IPS DF 6.9 (cell line): ENCODE measurements around the gene HPS1.

Source experiments
- DNase-seq: peaks from one replicate; pipeline ENCODE4 v3.0.0-alpha.2; 2013; ENCODE audit warnings: low read depth, low spot score
- H3K27ac ChIP-seq: one replicate; pipeline ENCODE4 v1.5.1; 2013; ENCODE audit warnings: low read length, control low read depth
- H3K27me3 ChIP-seq: 2 replicates; pipeline ENCODE4 v1.6.1; 2013; ENCODE audit warnings: mild to moderate bottlenecking, low read length; ENCODE audit not compliant: control insufficient read depth, insufficient read depth
- H3K36me3 ChIP-seq: 2 replicates; pipeline ENCODE4 v1.6.1; 2013; ENCODE audit warnings: low read length; ENCODE audit not compliant: control insufficient read depth, insufficient read depth
- H3K4me1 ChIP-seq: 2 replicates; pipeline ENCODE4 v1.6.1; 2013; ENCODE audit warnings: low read length; ENCODE audit not compliant: control insufficient read depth, insufficient read depth
- H3K4me3 ChIP-seq: 2 replicates; pipeline ENCODE4 v1.5.1; 2013; ENCODE audit warnings: mild to moderate bottlenecking, low read length
- H3K9me3 ChIP-seq: 2 replicates; pipeline ENCODE4 v1.6.1; 2013; ENCODE audit warnings: low read length, inconsistent platforms; ENCODE audit not compliant: control insufficient read depth, insufficient read depth
- WGBS: extraction: QIAGEN DNeasy Blood & Tissue Kit; methylation state at CpG from one replicate; pipeline ENCODE4 v1.1.7; 2013; ENCODE audit warnings: mixed read lengths, missing lambda C conversion rate; ENCODE audit not compliant: insufficient read length, insufficient coverage; 5-methylcytosine and 5-hydroxymethylcytosine counted together

HPS1 gene

DNA sequence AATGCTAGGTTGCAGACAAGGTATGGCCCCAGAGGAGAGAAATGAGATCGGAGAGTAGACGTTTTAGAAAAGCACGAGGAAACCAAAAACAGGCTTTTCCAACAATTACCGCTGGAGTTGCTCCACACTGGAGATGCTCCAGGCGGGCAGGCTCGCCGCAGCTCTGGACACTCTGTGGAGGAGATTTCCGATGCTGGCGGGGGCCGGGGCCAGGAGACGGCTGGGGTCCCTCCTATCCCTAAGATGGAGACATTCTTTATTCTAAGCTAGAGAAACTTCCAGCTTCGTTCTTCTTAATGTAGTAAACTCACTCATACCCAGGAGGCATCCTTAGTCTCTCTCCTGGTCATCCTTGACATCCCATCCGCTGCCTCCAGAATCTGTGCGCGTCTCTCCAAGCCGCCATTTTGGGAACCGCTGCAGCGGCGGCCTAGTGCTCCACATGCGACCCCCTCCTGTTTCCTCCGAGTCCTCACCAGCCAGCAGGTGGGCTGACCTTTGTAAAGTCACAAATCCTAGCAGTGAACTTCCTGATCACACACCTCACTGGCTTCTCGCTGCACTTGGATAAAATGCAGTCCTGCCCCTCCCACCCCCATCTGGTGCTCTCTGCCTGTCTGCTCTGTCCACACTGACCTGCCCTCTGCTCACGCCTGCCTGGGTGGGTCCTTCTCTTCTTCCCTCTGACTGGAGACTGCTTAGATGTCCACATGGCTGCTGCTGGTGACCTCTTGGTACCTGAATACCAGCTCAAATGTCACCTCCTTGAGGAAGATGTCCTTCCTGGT, 43.6 kb downstream of the HPS1 start:
- no peaks in the 10 kb centered on the region for H3K9me3 ChIP-seq
- no peak overlapping the region for H3K4me3 ChIP-seq
- DNase-seq: no peak
- WGBS: no CpG with 5 or more reads among the region's 23 CpGs
- H3K27me3 ChIP-seq: no peaks in the 10 kb centered on the region
- no peaks in the 10 kb centered on the region for H3K4me1 ChIP-seq
- H3K36me3 ChIP-seq: no peaks in the 10 kb centered on the region
- no peak overlapping the region for H3K27ac ChIP-seq

DNA sequence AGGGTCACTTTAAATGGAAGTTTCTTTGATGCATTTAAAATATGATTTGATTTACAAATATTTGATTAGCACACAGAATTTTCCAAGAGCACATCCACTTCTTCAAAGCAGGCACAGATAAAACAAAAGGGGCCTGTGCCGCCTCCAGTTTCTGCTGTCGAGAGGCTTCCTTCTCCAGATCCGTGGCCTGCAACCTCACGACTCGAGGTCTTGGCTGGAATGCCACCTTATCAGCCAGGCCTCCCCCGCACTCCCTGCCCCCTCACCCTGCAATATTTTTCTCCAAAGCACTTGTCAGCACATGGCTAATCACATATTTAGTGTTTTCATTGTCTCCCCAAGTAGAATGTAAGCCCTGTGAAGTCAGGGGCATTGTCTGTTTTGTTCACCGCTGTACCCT, 44.3 kb downstream of the HPS1 start:
- no peak overlapping the region for H3K27ac ChIP-seq
- no peak overlapping the region for H3K4me3 ChIP-seq
- no peaks in the 10 kb centered on the region for H3K36me3 ChIP-seq
- no peaks in the 10 kb centered on the region for H3K9me3 ChIP-seq
- no peak for DNase-seq
- no peaks in the 10 kb centered on the region for H3K4me1 ChIP-seq
- WGBS: no CpG with 5 or more reads among the region's 7 CpGs
- H3K27me3 ChIP-seq: no peaks in the 10 kb centered on the region

DNA sequence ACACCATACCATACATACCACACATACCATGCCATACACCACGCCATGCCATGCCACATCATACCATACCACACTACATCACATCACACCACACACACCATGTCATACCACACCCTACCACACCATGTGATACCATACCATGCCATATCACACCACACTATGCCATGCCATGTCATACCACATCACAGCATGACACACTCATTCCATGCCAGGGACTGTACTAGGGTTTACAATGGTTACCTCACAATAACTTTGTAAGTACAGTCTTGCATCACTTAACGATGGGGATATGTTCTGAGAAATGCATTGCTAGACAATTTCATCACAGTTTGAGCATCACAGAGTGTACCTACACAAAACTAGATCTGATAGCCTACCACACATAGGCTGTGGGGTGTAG, 46.3 kb downstream of the HPS1 start:
- H3K27ac ChIP-seq: no peak overlapping the region
- no peaks in the 10 kb centered on the region for H3K36me3 ChIP-seq
- no peak for DNase-seq
- 100% methylated on average over 1 of the region's 2 CpGs for WGBS
- no peak overlapping the region for H3K4me3 ChIP-seq
- no peaks in the 10 kb centered on the region for H3K9me3 ChIP-seq
- no peaks in the 10 kb centered on the region for H3K27me3 ChIP-seq
- no peaks in the 10 kb centered on the region for H3K4me1 ChIP-seq

DNA sequence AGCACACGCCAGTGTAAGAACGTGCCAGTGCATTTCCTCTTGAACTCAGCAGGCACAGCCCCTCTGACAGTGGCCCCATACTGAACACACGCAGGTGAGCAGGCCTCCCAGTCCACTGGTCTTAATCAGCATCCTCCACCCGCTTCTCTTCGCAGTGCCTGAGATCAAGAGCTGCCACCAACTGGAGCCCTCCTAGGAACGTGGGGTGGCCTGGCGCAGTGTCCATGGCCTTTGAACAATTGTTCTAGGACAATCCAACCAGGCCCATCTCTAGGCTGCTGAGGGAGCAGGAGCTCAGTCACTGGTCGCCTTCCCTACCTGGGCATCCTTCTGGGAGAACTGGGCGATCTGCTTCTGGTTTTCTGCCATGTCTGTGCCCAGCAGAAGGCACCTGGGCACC, 47.0 kb downstream of the HPS1 start:
- Histone ChIP-seq H3K27ac (no peak overlapping the region), H3K4me3 (no peak overlapping the region)
- WGBS: no CpG with 5 or more reads among the region's 9 CpGs

GRCh38 chr10:98397089-98397600, 49.6 kb downstream of the HPS1 start:
- Histone ChIP-seq H3K27ac (no peak overlapping the region), H3K9me3 (no peaks in the 10 kb centered on the region), H3K27me3 (no peaks in the 10 kb centered on the region), H3K4me3 (no peak overlapping the region), H3K36me3 (no peaks in the 10 kb centered on the region), H3K4me1 (no peaks in the 10 kb centered on the region; the same call in 1 of the 2 replicates)
- WGBS: no CpG with 5 or more reads among the region's 9 CpGs
- DNase-seq: no peak

More for the DNA sequence above, 47.0 kb downstream of the HPS1 start:
- Histone ChIP-seq H3K9me3 (no peaks in the 10 kb centered on the region), H3K4me1 (no peaks in the 10 kb centered on the region), H3K36me3 (no peaks in the 10 kb centered on the region), H3K27me3 (no peaks in the 10 kb centered on the region)
- DNase-seq: no peak

- H3K27me3 ChIP-seq: no peaks in the 10 kb centered on the region
- no peaks in the 10 kb centered on the region for H3K36me3 ChIP-seq
- no CpG with 5 or more reads among the region's 6 CpGs for WGBS
Measured at GRCh38 chr10:98396096-98397063, 50.4 kb downstream of the HPS1 start.

GRCh38 chr10:98394851-98395440, 51.8 kb downstream of the HPS1 start:
- WGBS: 100% methylated on average over 1 of the region's 8 CpGs
- H3K9me3 ChIP-seq: no peaks in the 10 kb centered on the region
- no peaks in the 10 kb centered on the region for H3K27me3 ChIP-seq
- H3K27ac ChIP-seq: no peak overlapping the region
- no peak for DNase-seq
- no peaks in the 10 kb centered on the region for H3K36me3 ChIP-seq
- H3K4me3 ChIP-seq: no peak overlapping the region
- H3K4me1 ChIP-seq: no peaks in the 10 kb centered on the region; the same call in 1 of the 2 replicates

More at GRCh38 chr10:98396096-98397063, 50.4 kb downstream of the HPS1 start:
- Histone ChIP-seq H3K4me3 (no peak overlapping the region), H3K4me1 (no peaks in the 10 kb centered on the region; the same call in 1 of the 2 replicates), H3K9me3 (no peaks in the 10 kb centered on the region), H3K27ac (no peak overlapping the region)
- DNase-seq: no peak

- no peak for DNase-seq
- no CpG with 5 or more reads among the region's 8 CpGs for WGBS
- H3K4me3 ChIP-seq: no peak overlapping the region
- no peaks in the 10 kb centered on the region for H3K27me3 ChIP-seq
- H3K9me3 ChIP-seq: no peaks in the 10 kb centered on the region
- H3K27ac ChIP-seq: no peak overlapping the region
- H3K4me1 ChIP-seq: no peaks in the 10 kb centered on the region; the same call in 1 of the 2 replicates
- H3K36me3 ChIP-seq: no peaks in the 10 kb centered on the region
Measured at GRCh38 chr10:98391578-98391991, 55.1 kb downstream of the HPS1 start.

DNA sequence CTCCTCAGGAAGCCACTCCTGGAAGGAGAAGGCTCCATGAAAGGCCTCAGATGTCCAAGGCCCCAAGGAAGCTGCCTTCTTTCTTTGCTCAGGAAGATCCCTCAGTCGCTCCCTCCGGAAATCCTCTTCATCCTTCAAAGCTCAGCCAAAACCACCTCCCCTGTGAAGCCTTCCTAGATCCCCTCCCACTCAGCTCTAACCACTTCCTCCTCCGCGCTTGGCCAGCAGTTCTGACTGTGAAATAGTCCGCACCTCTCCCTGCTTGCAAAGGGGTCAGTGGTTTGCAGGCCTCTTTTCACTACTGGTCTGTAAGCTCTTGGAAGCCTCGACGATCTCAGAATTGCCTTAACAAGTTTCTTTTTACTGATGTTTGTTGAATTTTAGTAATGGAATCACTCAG, 55.7 kb downstream of the HPS1 start:
- Histone ChIP-seq H3K27me3 (no peaks in the 10 kb centered on the region), H3K4me3 (no peak overlapping the region), H3K9me3 (no peaks in the 10 kb centered on the region), H3K4me1 (no peaks in the 10 kb centered on the region; the same call in 1 of the 2 replicates), H3K36me3 (no peaks in the 10 kb centered on the region), H3K27ac (no peak overlapping the region)
- no CpG with 5 or more reads among the region's 7 CpGs for WGBS
- DNase-seq: no peak

- DNase-seq: no peak
- Histone ChIP-seq H3K4me1 (no peaks in the 10 kb centered on the region; the same call in 1 of the 2 replicates), H3K4me3 (no peak overlapping the region), H3K36me3 (no peaks in the 10 kb centered on the region), H3K27ac (no peak overlapping the region), H3K27me3 (no peaks in the 10 kb centered on the region), H3K9me3 (no peaks in the 10 kb centered on the region)
- WGBS: no CpG with 5 or more reads among the region's 4 CpGs
Measured at GRCh38 chr10:98390406-98390805, 56.3 kb downstream of the HPS1 start.
